SU-DHL-6 (cell line): ENCODE results near the gene FSTL4.

Experiments used
- H2AFZ ChIP-seq: fragments of 200-600 bp; sonication (generic); 2 replicates; pipeline ENCODE4 v1.6.1; 2014; ENCODE audit warnings: low read depth, mild to moderate bottlenecking, moderate library complexity, mixed read lengths, antibody characterized with exemption, low read length; ENCODE audit not compliant: severe bottlenecking
- H3F3A ChIP-seq: fragments of 200-600 bp; shearing (Covaris generic); 2 replicates; pipeline ENCODE4 v1.6.0; 2016; ENCODE audit warnings: antibody characterized with exemption, mild to moderate bottlenecking; ENCODE audit not compliant: insufficient read depth
- H3K27ac ChIP-seq: fragments of 200-600 bp; sonication (generic); 2 replicates; pipeline ENCODE4 v1.5.1; 2016; ENCODE audit warnings: low read depth, mild to moderate bottlenecking, low read length, moderate library complexity, mixed read lengths
- H3K27me3 ChIP-seq: fragments of 200-600 bp; sonication (generic), shearing (Covaris generic); 2 replicates; pipeline ENCODE4 v1.6.0; 2014; ENCODE audit warnings: mild to moderate bottlenecking, low read length
- H3K36me3 ChIP-seq: fragments of 200-600 bp; sonication (generic); 2 replicates; pipeline ENCODE4 v1.6.1; 2014; ENCODE audit warnings: mild to moderate bottlenecking, low read length, mixed read lengths
- H3K4me2 ChIP-seq: fragments of 300-600, 200-600 bp; shearing (Covaris generic), sonication (generic); 2 replicates; pipeline ENCODE4 v1.6.0; 2014; ENCODE audit warnings: low read length, low read depth, mild to moderate bottlenecking; ENCODE audit not compliant: poor library complexity, severe bottlenecking
- H3K4me3 ChIP-seq: fragments of 200-600 bp; sonication (generic); 2 replicates; pipeline ENCODE4 v1.5.1; 2014; ENCODE audit warnings: antibody characterized with exemption, low read length, mild to moderate bottlenecking, mixed read lengths; ENCODE audit not compliant: insufficient read depth, poor library complexity, severe bottlenecking
- H3K79me2 ChIP-seq: fragments of 200-600 bp; sonication (generic); 2 replicates; pipeline ENCODE4 v1.6.1; 2014; ENCODE audit warnings: mild to moderate bottlenecking, low read length, moderate library complexity; ENCODE audit not compliant: insufficient read depth
- H3K9ac ChIP-seq: fragments of 200-600 bp; sonication (generic); 2 replicates; pipeline ENCODE4 v1.7.0; 2014; ENCODE audit warnings: mild to moderate bottlenecking, low read length
- H3K9me2 ChIP-seq: fragments of 200-600 bp; sonication (generic); replicated peaks from 2 replicates; pipeline ENCODE4 v1.6.1; 2014; ENCODE audit warnings: low read length; ENCODE audit not compliant: insufficient read depth
- H3K9me3 ChIP-seq: fragments of 200-600 bp; sonication (generic); 2 replicates; pipeline ENCODE4 v1.6.1; 2014; ENCODE audit warnings: low read length, mixed read lengths; ENCODE audit not compliant: insufficient read depth
- H4K20me1 ChIP-seq: fragments of 200-600 bp; sonication (generic); 2 replicates; pipeline ENCODE4 v1.6.1; 2014; ENCODE audit warnings: low read depth, mild to moderate bottlenecking, antibody characterized with exemption, low read length, moderate library complexity, mixed read lengths
- EZH2phosphoT487 ChIP-seq: fragments of 200-600 bp; sonication (generic), shearing (Covaris generic); conservative IDR thresholded peaks from 2 replicates; pipeline ENCODE4 v1.6.1; 2018; ENCODE audit warnings: mild to moderate bottlenecking, antibody characterized with exemption, low read length, moderate library complexity, mixed read lengths
- TF ChIP-seq, protein P1 (sequence below): fragments of 200-600 bp; sonication (generic); IDR thresholded peaks from one replicate; pipeline ENCODE4 v1.5.1; 2017; ENCODE audit warnings: antibody characterized with exemption, mild to moderate bottlenecking, low read length, moderate library complexity; ENCODE audit not compliant: insufficient read depth, poor library complexity, severe bottlenecking

The FSTL4 gene

DNA sequence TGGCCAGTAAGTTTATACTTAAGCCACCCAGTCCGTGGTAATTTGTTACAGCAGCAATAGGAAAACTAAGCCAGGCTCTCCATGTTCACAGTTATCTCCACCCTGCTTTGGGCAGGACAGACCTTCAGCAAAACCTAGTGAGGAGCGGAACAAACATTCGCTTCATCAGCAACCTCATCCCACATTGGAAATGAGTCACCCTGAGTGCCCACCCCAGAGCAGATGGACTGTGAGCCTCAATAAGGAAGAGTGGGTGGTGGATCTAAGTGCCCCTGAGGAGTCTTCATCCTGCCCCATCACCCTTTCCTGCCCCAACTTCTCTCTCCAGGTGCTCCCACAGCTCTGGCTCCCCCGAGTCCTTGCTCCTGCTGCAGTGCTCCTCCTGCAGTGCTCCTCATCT lies 78.8 kb downstream of the FSTL4 start:
- Histone ChIP-seq H3K36me3 (no peaks in the 10 kb centered on the region), H3F3A (no peaks in the 10 kb centered on the region), H3K9me3 (no peaks in the 10 kb centered on the region), H4K20me1 (no peaks in the 10 kb centered on the region), H3K27ac (no peak overlapping the region), H3K4me3 (no peak overlapping the region), H3K79me2 (no peaks in the 10 kb centered on the region), H3K9ac (no peak overlapping the region), H3K27me3 (no peaks in the 10 kb centered on the region), H2AFZ (no peak overlapping the region), H3K4me2 (no peak overlapping the region), H3K9me2 (no peaks in the 10 kb centered on the region)
- TF ChIP-seq EZH2phosphoT487: no peak
- TF ChIP-seq, protein P1, sequence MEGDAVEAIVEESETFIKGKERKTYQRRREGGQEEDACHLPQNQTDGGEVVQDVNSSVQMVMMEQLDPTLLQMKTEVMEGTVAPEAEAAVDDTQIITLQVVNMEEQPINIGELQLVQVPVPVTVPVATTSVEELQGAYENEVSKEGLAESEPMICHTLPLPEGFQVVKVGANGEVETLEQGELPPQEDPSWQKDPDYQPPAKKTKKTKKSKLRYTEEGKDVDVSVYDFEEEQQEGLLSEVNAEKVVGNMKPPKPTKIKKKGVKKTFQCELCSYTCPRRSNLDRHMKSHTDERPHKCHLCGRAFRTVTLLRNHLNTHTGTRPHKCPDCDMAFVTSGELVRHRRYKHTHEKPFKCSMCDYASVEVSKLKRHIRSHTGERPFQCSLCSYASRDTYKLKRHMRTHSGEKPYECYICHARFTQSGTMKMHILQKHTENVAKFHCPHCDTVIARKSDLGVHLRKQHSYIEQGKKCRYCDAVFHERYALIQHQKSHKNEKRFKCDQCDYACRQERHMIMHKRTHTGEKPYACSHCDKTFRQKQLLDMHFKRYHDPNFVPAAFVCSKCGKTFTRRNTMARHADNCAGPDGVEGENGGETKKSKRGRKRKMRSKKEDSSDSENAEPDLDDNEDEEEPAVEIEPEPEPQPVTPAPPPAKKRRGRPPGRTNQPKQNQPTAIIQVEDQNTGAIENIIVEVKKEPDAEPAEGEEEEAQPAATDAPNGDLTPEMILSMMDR: no peak

DNA sequence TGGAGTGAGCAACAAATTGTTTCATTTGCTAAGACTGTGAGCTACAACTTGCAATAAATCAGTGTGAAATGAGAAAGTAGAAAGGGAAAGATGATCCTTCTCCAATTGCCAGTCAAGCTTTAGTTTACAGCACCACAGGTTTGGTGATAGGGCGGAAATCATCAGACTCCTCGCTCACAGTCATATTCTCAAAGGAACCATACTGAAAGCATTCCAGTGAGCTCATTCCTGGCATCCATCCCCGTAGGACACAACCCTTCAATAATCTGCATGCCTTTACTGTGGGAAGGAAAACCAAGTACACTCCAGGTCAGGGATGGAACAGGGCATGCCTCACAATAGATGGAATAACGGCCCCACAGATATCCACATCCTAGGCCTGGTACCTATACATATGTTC lies 80.7 kb downstream of the FSTL4 start:
- TF ChIP-seq, protein P1: no peak
- TF ChIP-seq EZH2phosphoT487: no peak
- Histone ChIP-seq H3K27ac (no peak overlapping the region), H3K36me3 (no peaks in the 10 kb centered on the region)

DNA sequence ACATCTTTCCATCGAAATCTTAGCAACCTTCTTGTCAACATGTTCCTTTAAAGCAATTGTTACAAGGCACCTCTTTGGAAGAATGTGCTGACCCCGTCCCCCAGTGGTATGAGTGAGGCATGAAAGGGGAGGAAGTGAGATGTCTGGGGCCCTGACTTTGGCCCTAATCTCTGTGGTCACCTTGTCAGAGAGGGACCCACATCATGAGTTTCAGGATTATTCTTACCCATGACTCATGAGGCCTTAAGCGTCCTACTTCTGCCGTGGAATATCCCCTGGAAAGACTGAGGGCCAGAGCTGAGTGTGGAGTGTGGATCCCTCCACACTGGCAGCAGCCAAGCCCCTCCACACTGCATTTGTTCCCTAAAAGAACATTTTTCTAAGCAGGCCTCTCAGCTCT lies 81.2 kb downstream of the FSTL4 start:
- H3F3A ChIP-seq: no peaks in the 10 kb centered on the region
- H4K20me1 ChIP-seq: no peaks in the 10 kb centered on the region
- no peaks in the 10 kb centered on the region for H3K9me3 ChIP-seq
- H3K79me2 ChIP-seq: no peaks in the 10 kb centered on the region
- H3K9me2 ChIP-seq: no peaks in the 10 kb centered on the region
- TF ChIP-seq EZH2phosphoT487: no peak
- TF ChIP-seq, protein P1: no peak
- no peak overlapping the region for H3K27ac ChIP-seq
- no peak overlapping the region for H3K4me3 ChIP-seq
- no peak overlapping the region for H3K4me2 ChIP-seq
- H3K36me3 ChIP-seq: no peaks in the 10 kb centered on the region
- H2AFZ ChIP-seq: no peak overlapping the region
- H3K9ac ChIP-seq: no peak overlapping the region
- H3K27me3 ChIP-seq: no peaks in the 10 kb centered on the region

More for the DNA sequence above, 80.7 kb downstream of the FSTL4 start:
- H3F3A ChIP-seq: no peaks in the 10 kb centered on the region
- H3K9me3 ChIP-seq: no peaks in the 10 kb centered on the region
- H2AFZ ChIP-seq: no peak overlapping the region
- H3K79me2 ChIP-seq: no peaks in the 10 kb centered on the region
- H3K4me3 ChIP-seq: no peak overlapping the region
- no peaks in the 10 kb centered on the region for H3K9me2 ChIP-seq
- no peaks in the 10 kb centered on the region for H3K27me3 ChIP-seq
- H3K9ac ChIP-seq: no peak overlapping the region
- H3K4me2 ChIP-seq: no peak overlapping the region
- H4K20me1 ChIP-seq: no peaks in the 10 kb centered on the region
